B cell (primary cell): ENCODE measurements around the gene AOPEP. TPM values are rescaled to one million over a fixed set of nuclear protein-coding genes. Genes with fewer than 3 reads are reported as not detected.

Source experiments
- ATAC-seq: fragments of 200-7000 bp; cut with Tn5 transposase; one replicate; pipeline ENCODE4 v1.10.0; 2021; ENCODE audit warnings: low read depth, mild to moderate bottlenecking, moderate number of reproducible peaks, moderate library complexity
- CTCF ChIA-PET: fragments of 350-600 bp; sonication (Branson Sonifier 250); formaldehyde crosslinking; loops from one replicate; lab custom pipeline; 2021; ENCODE audit warnings: antibody characterized with exemption, inconsistent platforms; lab: Charles Lee
- POLR2A ChIA-PET: fragments of 350-600 bp; sonication (Branson Sonifier 250); formaldehyde crosslinking; loops from one replicate; lab custom pipeline; 2021; ENCODE audit warnings: antibody characterized with exemption; lab: Charles Lee
- DNase-seq: peaks from one replicate; pipeline ENCODE4 v3.0.0; 2013
- H2AFZ ChIP-seq: 2 replicates; pipeline ENCODE4 v1.6.1; 2012; ENCODE audit warnings: mild to moderate bottlenecking, low read depth, low read length; ENCODE audit not compliant: insufficient read depth, poor library complexity, severe bottlenecking
- H3K27ac ChIP-seq, 2 donors: 1 replicate in 1 of 2; 2 replicates in 1 of 2; pipeline ENCODE4 v1.5.1; 2012 to 2013; ENCODE audit warnings: low read length in 2 of 2, mild to moderate bottlenecking in 2 of 2, moderate library complexity in 1 of 2
- H3K27me3 ChIP-seq, 4 experiments: fragments of 200-600 bp in 1 of 4; sonication (generic) in 1 of 4; replicated peaks in 1 of 4; 1 replicate in 2 of 4; 2 replicates in 2 of 4; pipeline versions ENCODE4 v1.6.1 to v1.7.0; 2013 to 2016; ENCODE audit warnings: low read length in 3 of 4, mild to moderate bottlenecking in 2 of 4, mixed read lengths in 1 of 4, moderate library complexity in 1 of 4; ENCODE audit not compliant: insufficient read depth in 4 of 4, control insufficient read depth in 3 of 4; ENCODE audit errors: control extremely low read depth in 1 of 4
- H3K36me3 ChIP-seq, 2 experiments: replicated peaks in 1 of 2; 1 replicate in 1 of 2; 2 replicates in 1 of 2; pipeline versions ENCODE4 v1.6.1 to v1.7.1; 2013; ENCODE audit warnings: low read length in 1 of 2; ENCODE audit not compliant: insufficient read depth in 2 of 2, control insufficient read depth in 1 of 2; ENCODE audit errors: control extremely low read depth in 1 of 2, extremely low read depth in 1 of 2
- H3K4me1 ChIP-seq, 2 donors: fragments of 200-600 bp in 1 of 2; sonication (generic) in 1 of 2; 1 replicate in 1 of 2; 2 replicates in 1 of 2; pipeline versions ENCODE4 v1.5.1 to v1.6.1; 2013 to 2017; ENCODE audit warnings: low read length in 2 of 2; ENCODE audit not compliant: control insufficient read depth in 2 of 2, insufficient read depth in 2 of 2
- H3K4me2 ChIP-seq: replicated peaks from 2 replicates; pipeline ENCODE3; 2012; ENCODE audit warnings: mild to moderate bottlenecking, low read depth, low read length; ENCODE audit not compliant: poor library complexity, severe bottlenecking
- H3K4me3 ChIP-seq, 5 experiments: fragments of 200-600 bp in 1 of 5; sonication (generic) in 1 of 5; 1 replicate in 3 of 5; 2 replicates in 2 of 5; pipeline versions ENCODE4 v1.5.1 to v1.7.0; 2011 to 2016; ENCODE audit warnings: low read length in 4 of 5, mild to moderate bottlenecking in 4 of 5, low read depth in 2 of 5, control low read depth in 1 of 5, moderate library complexity in 1 of 5; ENCODE audit not compliant: insufficient read depth in 1 of 5; ENCODE audit errors: control extremely low read depth in 1 of 5, extremely low read depth in 1 of 5
- H3K79me2 ChIP-seq: fragments of 200-600 bp; sonication (generic); one replicate; pipeline ENCODE4 v1.6.0; 2016; ENCODE audit warnings: low read length; ENCODE audit not compliant: control insufficient read depth, insufficient read depth
- H3K9ac ChIP-seq: fragments of 200-600 bp; sonication (generic); 2 replicates; pipeline ENCODE4 v1.6.1; 2017; ENCODE audit warnings: mild to moderate bottlenecking, low read length, moderate library complexity
- H3K9me3 ChIP-seq, 3 donors: one replicate each; pipeline versions ENCODE4 v1.6.1 to v1.7.1; 2013; ENCODE audit warnings: low read length in 2 of 3; ENCODE audit not compliant: control insufficient read depth in 2 of 3, insufficient read depth in 1 of 3; ENCODE audit errors: control extremely low read depth in 1 of 3
- H4K20me1 ChIP-seq: 2 replicates; pipeline ENCODE4 v1.6.0; 2012; ENCODE audit warnings: mild to moderate bottlenecking, low read length; ENCODE audit not compliant: insufficient read depth, control insufficient read depth, poor library complexity, severe bottlenecking
- H3K27ac Mint-ChIP-seq: one replicate; pipeline ENCODE4 v1.8.0; 2021; ENCODE audit warnings: mixed read lengths
- H3K27me3 Mint-ChIP-seq: one replicate; pipeline ENCODE4 v1.8.0; 2021; ENCODE audit warnings: mixed read lengths
- H3K4me1 Mint-ChIP-seq: one replicate; pipeline ENCODE4 v1.8.0; 2021; ENCODE audit warnings: mixed read lengths
- H3K4me3 Mint-ChIP-seq: one replicate; pipeline ENCODE4 v1.8.0; 2021; ENCODE audit warnings: mixed read lengths
- H3K9me3 Mint-ChIP-seq: one replicate; pipeline ENCODE4 v1.8.0; 2022; ENCODE audit warnings: mixed read lengths; ENCODE audit not compliant: insufficient read depth
- CTCF ChIP-seq: fragments of 200-600 bp; IDR thresholded peaks from one replicate; pipeline ENCODE4 v1.8.0; 2022; ENCODE audit warnings: antibody characterized with exemption, mild to moderate bottlenecking
- EZH2 ChIP-seq: IDR thresholded peaks from 2 replicates; pipeline ENCODE4 v1.6.1; 2012; ENCODE audit warnings: borderline replicate concordance, low read depth, mild to moderate bottlenecking, moderate library complexity, low read length; ENCODE audit not compliant: insufficient read depth, poor library complexity, severe bottlenecking
- WGBS: methylation state at CpG from one replicate; pipeline ENCODE4 v1.1.5; 2013; ENCODE audit warnings: missing lambda C conversion rate; ENCODE audit not compliant: insufficient coverage; 5-methylcytosine and 5-hydroxymethylcytosine counted together
- intact Hi-C: fragments of 100-400 bp; cut with micrococcal nuclease; formaldehyde crosslinking; loops from one replicate; pipeline ENCODE4 v1.10.0; 2022
- polyA plus RNA-seq: library from polyadenylated mRNA; depleted of rRNA; stranded (reverse); fragments of >200 nt; gene quantifications from 2 replicates; pipeline ENCODE4 v1.2.3, GENCODE V29; 2012
- total RNA-seq, 2 donors: library from RNA; stranded (reverse); fragments of 120-200 nt in 1 of 2; gene quantifications; 1 replicate in 1 of 2; 2 replicates in 1 of 2; pipeline versions ENCODE4 v1.2.3 to v1.2.4, GENCODE V29; 2013 to 2022

AOPEP gene
- total and polyA plus RNA-seq, 2 donors (not counting 1 experiment from before 2014, with no cell fraction given) = 5.1 to 35.8 TPM

GRCh38 chr9:95125652-95126051 lies 399.2 kb downstream of the AOPEP start:
- Histone ChIP-seq H3K79me2 (no peaks in the 10 kb centered on the region), H3K4me1 (peaks cover 0 to 5% of the 10 kb centered on the region in 2 donors), H3K9ac (no peak overlapping the region), H3K27me3 (no peaks in the 10 kb centered on the region), H3K36me3 (no peaks in the 10 kb centered on the region), H2AFZ (no peak overlapping the region), H3K4me3 (no peak overlapping the region), H3K27ac (no peak overlapping the region), H4K20me1 (no peaks in the 10 kb centered on the region), H3K4me2 (no peak overlapping the region), H3K9me3 (no peaks in the 10 kb centered on the region)
- no peak overlapping the region for H3K27ac Mint-ChIP-seq
- CTCF ChIA-PET = interaction anchor here (0.7 to 9.4 kb wide), 9 partner anchors 9 to 468 kb away, joined by 3 to 314 read pairs (median 3); no protein-coding TSS in a partner anchor
- POLR2A ChIA-PET = no interaction called here
- no CpG with 5 or more reads among the region's 3 CpGs for WGBS
- H3K4me3 Mint-ChIP-seq = no peak overlapping the region
- no peaks in the 10 kb centered on the region for H3K27me3 Mint-ChIP-seq
- no peaks in the 10 kb centered on the region for H3K9me3 Mint-ChIP-seq
- DNase-seq (no peak), ATAC-seq (no peak)
- intact Hi-C loops = no loop called here
- H3K4me1 Mint-ChIP-seq = peaks cover 2% of the 10 kb centered on the region
- TF ChIP-seq EZH2 = no peak
- no peak for TF ChIP-seq CTCF

- H3K4me3 ChIP-seq = no peak overlapping the region
- Mint-ChIP-seq H3K4me3 (no peak overlapping the region), H3K27ac (no peak overlapping the region), H3K9me3 (no peaks in the 10 kb centered on the region), H3K4me1 (peaks cover 2% of the 10 kb centered on the region), H3K27me3 (no peaks in the 10 kb centered on the region)
- CTCF ChIA-PET = interaction anchor here (0.5 to 9.4 kb wide), 13 partner anchors 8 to 456 kb away, joined by 3 to 314 read pairs (median 7); no protein-coding TSS in a partner anchor
- POLR2A ChIA-PET = no interaction called here
- no peak overlapping the region for H2AFZ ChIP-seq
- intact Hi-C loops = no loop called here
- no peak for TF ChIP-seq CTCF
- TF ChIP-seq EZH2 = no peak
- H3K27ac ChIP-seq = no peak overlapping the region
- H3K9me3 ChIP-seq = no peaks in the 10 kb centered on the region
- H3K27me3 ChIP-seq = no peaks in the 10 kb centered on the region
- WGBS = 100% methylated on average over 4 of the region's 9 CpGs
- ATAC-seq (no peak), DNase-seq (no peak)
- no peak overlapping the region for H3K4me2 ChIP-seq
- no peaks in the 10 kb centered on the region for H3K79me2 ChIP-seq
- H4K20me1 ChIP-seq = no peaks in the 10 kb centered on the region
- H3K9ac ChIP-seq = no peak overlapping the region
- H3K4me1 ChIP-seq = peaks cover 0 to 5% of the 10 kb centered on the region in 2 donors
- no peaks in the 10 kb centered on the region for H3K36me3 ChIP-seq
Measured at GRCh38 chr9:95126739-95127138, 400.2 kb downstream of the AOPEP start.
